Activated naive CD8-positive, alpha-beta T cell treated with anti-CD3 and anti-CD28 coated beads, Interleukin-2, amount 50 U/mL, for 24 hours (primary cell): ENCODE results near the gene SRGN.

Experiments
- ATAC-seq: fragments of 150-1000 bp; cut with Tn5 transposase; one replicate; pipeline ENCODE4 v1.10.0; 2021
- DNase-seq: peaks from one replicate; pipeline ENCODE4 v3.0.0; 2021
- H3K27ac Mint-ChIP-seq: one replicate; pipeline ENCODE4 v1.8.0; 2021; ENCODE audit warnings: mild to moderate bottlenecking, mixed read lengths
- H3K27me3 Mint-ChIP-seq: one replicate; pipeline ENCODE4 v1.8.0; 2021; ENCODE audit warnings: mixed read lengths
- H3K36me3 Mint-ChIP-seq: one replicate; pipeline ENCODE4 v1.8.0; 2021; ENCODE audit warnings: low read depth, mixed read lengths
- H3K4me1 Mint-ChIP-seq: one replicate; pipeline ENCODE4 v1.8.0; 2021; ENCODE audit warnings: mixed read lengths
- H3K4me3 Mint-ChIP-seq: one replicate; pipeline ENCODE4 v1.8.0; 2021; ENCODE audit warnings: mild to moderate bottlenecking, moderate library complexity, mixed read lengths
- H3K9me3 Mint-ChIP-seq: one replicate; pipeline ENCODE4 v1.8.0; 2021; ENCODE audit warnings: mixed read lengths

The SRGN gene

DNA sequence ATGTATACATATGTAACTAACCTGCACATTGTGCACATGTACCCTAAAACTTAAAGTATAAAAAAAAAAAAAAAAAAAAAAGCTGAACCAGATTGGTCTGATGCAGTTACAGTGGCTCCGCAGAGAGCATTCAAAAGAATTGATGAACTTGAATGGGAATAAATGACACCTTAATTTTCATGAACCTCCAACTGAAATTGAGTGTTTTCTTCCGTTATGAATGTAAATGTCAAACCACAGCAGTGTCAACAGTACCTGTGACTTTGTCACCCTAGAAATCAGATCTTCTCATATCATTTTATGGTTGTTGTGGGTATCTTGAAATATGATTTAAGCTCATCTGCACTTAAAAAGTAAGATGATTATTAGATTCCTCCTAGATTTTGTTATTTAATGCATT is 32.7 kb upstream of the SRGN start:
- H3K27me3 Mint-ChIP-seq, result no peaks in the 10 kb centered on the region
- peak overlapping the region; percentile 87 for H3K27ac Mint-ChIP-seq
- no peaks in the 10 kb centered on the region for H3K36me3 Mint-ChIP-seq
- no peak for DNase-seq
- H3K9me3 Mint-ChIP-seq, result no peaks in the 10 kb centered on the region
- H3K4me3 Mint-ChIP-seq, result peak overlapping the region; percentile 32
- H3K4me1 Mint-ChIP-seq, result peaks cover 66% of the 10 kb centered on the region
- ATAC-seq, result peak; percentile 67

DNA sequence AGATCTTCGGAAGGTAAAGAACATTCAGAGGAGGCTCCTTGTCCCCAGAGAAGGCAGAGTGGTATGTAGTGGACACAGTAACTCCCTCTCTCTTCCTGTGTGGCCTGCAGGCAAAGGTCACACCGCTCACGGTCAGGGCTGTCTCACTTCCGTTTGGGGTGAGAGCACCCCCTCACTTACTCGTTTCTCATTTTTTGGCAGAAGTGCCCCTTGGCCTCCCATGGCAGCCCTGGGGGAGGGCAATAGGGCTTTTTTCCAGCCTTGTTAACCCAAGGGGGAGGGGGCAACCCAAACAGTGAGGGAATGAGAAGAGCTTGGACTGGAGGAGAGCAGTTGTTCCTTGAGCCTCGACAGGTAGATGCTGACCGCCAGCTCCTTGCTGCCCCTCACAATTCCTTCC is 31.8 kb upstream of the SRGN start:
- Mint-ChIP-seq H3K27me3 (no peaks in the 10 kb centered on the region), H3K27ac (peak overlapping the region; percentile 87)

DNA sequence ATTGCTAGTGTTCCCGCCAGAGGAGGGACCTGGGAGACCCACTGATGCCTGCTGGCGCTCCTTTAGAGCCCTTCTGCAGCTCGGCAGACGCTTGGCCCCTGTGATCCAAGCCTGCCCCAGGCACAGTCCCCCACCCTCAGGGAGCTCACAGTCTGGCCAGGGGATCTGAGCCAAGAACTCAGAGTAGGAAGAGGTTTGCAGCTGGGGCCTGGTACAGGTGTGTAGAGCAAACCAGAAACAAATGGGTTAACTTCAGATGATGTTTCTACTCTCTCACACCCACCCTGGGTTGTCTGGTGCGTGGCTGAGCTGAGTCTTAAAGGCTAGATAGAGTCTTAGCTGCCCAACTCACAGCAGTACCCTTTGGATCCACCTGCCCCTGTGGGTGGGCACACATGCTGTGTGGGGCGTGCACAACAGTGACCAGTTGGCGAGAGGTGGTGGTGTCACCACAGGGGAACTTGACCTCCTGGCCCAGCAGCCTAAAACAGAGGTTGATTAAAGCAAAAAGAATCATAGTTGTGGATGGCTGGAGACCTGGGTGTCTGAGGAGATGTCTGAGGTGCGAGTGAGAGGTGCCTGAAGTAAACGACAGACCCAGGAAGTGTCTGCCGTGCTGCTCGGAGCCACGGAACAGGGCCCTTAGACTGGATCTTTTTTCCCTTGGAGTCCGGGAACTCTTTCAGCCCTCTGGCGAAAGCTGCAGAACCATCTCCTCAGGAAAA is 31.2 kb upstream of the SRGN start:
- peak overlapping the region; percentile 75 for H3K27ac Mint-ChIP-seq
- H3K4me3 Mint-ChIP-seq, result peak overlapping the region; percentile 32
- H3K36me3 Mint-ChIP-seq, result no peaks in the 10 kb centered on the region
- H3K9me3 Mint-ChIP-seq, result no peaks in the 10 kb centered on the region
- no peaks in the 10 kb centered on the region for H3K27me3 Mint-ChIP-seq
- ATAC-seq (no peak), DNase-seq (no peak)
- peaks cover 68% of the 10 kb centered on the region for H3K4me1 Mint-ChIP-seq

More for the DNA sequence above, 31.8 kb upstream of the SRGN start:
- H3K36me3 Mint-ChIP-seq, result no peaks in the 10 kb centered on the region
- peaks cover 68% of the 10 kb centered on the region for H3K4me1 Mint-ChIP-seq
- no peaks in the 10 kb centered on the region for H3K9me3 Mint-ChIP-seq
- no peak for DNase-seq
- peak overlapping the region; percentile 32 for H3K4me3 Mint-ChIP-seq
- ATAC-seq, result peak; percentile 21

DNA sequence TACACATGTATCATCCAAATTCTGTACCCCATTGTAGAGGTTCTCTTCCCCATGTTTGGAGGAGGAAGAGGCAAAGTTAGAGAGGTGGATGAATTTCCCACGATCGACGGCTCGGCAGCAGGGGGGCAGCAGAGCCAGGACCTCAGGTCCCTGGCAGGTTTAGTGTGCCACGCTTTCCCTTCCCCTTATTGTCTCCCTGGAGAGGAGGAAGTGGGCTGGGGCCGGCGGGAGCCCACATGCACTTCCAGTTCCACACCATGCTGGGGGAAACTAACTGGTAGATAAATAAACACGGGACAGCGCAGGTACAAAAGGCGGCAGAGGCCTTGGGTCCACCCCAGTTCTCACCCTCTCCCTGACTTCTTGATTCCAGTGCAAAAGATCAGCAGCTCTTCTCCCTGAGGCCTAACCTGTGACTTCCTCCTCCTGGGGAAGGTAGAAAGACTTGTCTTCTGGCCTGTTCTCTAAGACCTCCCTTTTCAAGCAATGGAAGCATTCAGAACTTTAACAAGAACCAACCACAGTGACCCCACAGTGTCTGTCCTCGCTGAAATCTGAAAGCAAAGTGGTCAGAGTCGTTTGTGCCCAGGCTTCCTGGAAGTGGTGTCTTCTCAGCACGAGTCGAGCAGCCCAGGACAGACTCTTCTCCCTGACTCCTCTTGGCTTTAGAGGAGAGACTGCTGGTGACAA is 30.5 kb upstream of the SRGN start:
- peaks cover 72% of the 10 kb centered on the region for H3K4me1 Mint-ChIP-seq
- peak overlapping the region; percentile 86 for H3K27ac Mint-ChIP-seq
- H3K27me3 Mint-ChIP-seq, result no peaks in the 10 kb centered on the region
- no peaks in the 10 kb centered on the region for H3K36me3 Mint-ChIP-seq
- DNase-seq (no peak), ATAC-seq (no peak)
- peak overlapping the region; percentile 50 for H3K4me3 Mint-ChIP-seq
- H3K9me3 Mint-ChIP-seq, result no peaks in the 10 kb centered on the region

DNA sequence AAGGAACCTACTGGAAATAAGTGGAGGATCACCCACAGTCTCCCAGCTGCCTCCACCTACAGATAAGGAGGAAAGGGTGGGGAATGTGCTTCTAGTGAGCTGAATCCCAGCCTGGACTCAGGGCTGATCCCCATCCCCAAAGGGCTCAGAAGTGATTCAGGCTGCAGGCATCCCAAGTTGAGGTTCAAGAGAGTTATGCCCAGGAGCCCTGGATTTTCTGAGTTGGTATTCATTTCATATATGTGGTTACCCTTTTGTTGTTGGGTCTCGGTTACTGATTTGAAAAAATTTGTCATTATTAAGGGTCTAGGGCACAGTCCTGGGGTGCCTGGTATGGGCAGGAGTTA is 30.0 kb upstream of the SRGN start:
- Mint-ChIP-seq H3K4me1 (peaks cover 70% of the 10 kb centered on the region), H3K9me3 (no peaks in the 10 kb centered on the region), H3K27ac (peak overlapping the region; percentile 86), H3K4me3 (no peak overlapping the region), H3K27me3 (no peaks in the 10 kb centered on the region), H3K36me3 (no peaks in the 10 kb centered on the region)
- no peak for DNase-seq
- no peak for ATAC-seq

DNA sequence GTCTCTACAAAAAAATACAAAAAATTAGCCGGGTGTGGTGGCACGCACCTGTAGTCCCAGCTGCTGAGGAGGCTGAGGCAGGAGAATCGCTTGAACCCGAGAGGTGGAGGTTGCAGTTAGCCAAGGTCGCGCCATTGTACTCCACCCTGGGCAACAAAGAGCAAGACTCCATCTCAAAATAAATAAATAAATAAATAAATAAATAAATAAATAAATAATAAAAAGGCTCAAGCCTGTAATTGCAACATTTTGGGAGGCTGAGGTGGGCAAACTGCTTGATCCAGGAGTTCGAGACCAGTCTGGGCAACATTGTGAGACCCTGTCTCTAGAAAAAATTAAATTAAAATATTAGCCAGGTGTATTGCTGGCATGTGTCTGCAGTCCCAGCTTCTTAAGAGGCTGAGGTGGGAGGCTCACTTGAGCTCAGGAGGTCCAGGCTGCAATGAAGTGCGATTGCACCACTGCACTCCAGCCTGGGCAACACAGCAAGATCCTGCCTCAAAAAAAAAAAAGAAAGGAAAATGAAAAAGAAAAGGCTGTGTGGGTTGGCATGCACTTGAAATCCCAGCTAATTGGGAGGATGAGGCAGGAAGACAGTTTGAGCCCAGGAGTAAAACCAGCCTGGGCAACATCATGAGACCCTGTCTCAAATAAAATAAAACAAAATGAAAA is 27.6 kb upstream of the SRGN start:
- DNase-seq (no peak), ATAC-seq (no peak)
- Mint-ChIP-seq H3K36me3 (no peaks in the 10 kb centered on the region), H3K27me3 (no peaks in the 10 kb centered on the region), H3K27ac (no peak overlapping the region), H3K4me1 (peaks cover 68% of the 10 kb centered on the region), H3K9me3 (no peaks in the 10 kb centered on the region), H3K4me3 (no peak overlapping the region)

DNA sequence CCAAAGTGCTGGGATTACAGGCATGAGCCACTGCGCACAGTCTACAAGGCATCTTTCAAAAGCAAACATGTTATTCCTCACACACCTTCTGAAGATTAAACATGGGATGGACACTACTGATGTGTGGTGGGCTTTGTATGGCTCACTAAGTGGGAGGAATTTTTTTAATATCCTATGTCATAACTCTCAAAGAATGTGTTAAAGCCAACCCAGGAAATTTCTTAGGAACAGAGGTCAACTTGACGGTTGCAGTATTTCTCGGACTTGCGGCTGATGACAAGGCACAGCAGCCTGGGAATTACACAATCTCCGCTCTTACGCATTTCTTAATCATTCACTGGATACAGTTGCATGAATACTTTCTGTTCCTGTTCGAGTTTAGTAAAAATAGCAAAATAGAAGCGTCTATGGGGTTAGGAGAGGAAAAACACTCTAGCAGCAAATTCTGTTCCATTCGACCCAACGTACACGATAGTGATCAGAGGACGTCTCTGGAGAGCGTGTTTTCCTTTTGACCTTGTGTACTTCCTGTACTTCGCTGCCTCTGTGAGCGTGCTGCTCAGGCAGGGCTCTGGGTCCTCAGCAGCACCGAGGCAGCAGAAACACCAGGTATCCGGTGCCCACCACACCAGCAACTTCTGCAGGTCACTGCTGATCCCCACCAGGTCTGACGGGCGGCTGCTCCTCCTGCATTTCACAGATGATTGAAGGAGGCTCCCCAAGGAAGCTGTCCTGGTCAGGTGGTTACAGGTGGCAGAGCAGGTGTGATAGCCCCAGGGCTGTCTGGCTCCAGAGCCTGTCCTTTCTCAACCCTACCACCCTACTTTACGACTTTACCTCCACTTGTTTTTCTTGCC is 26.4 kb upstream of the SRGN start:
- Mint-ChIP-seq H3K4me3 (peak overlapping the region; percentile 49), H3K36me3 (no peaks in the 10 kb centered on the region), H3K27me3 (no peaks in the 10 kb centered on the region), H3K9me3 (no peaks in the 10 kb centered on the region), H3K4me1 (peaks cover 68% of the 10 kb centered on the region), H3K27ac (peak overlapping the region; percentile 41)
- no peak for ATAC-seq
- DNase-seq, result no peak

DNA sequence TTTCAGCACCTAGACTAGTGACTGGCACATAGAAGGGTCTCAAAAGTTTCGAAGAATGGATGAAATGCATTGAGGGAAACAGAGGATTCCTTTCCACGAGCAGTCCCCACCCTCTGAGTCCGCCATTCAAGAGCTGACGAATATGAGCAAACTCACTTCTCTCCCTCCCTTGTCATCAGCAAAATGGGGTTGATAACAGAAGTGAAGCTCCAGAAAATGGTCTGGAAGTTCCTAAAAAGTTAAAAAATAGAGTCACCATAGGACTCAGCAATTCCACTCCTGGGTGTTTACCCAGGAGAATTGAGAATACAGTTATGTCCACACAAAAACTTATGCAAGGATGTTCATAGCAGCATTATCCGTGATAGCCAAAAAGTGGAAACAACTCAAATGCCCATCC is 25.0 kb upstream of the SRGN start:
- DNase-seq (no peak), ATAC-seq (no peak)
- H3K4me1 Mint-ChIP-seq, result peaks cover 67% of the 10 kb centered on the region
- no peak overlapping the region for H3K4me3 Mint-ChIP-seq
- no peaks in the 10 kb centered on the region for H3K9me3 Mint-ChIP-seq
- no peak overlapping the region for H3K27ac Mint-ChIP-seq
- H3K27me3 Mint-ChIP-seq, result no peaks in the 10 kb centered on the region
- no peaks in the 10 kb centered on the region for H3K36me3 Mint-ChIP-seq

DNA sequence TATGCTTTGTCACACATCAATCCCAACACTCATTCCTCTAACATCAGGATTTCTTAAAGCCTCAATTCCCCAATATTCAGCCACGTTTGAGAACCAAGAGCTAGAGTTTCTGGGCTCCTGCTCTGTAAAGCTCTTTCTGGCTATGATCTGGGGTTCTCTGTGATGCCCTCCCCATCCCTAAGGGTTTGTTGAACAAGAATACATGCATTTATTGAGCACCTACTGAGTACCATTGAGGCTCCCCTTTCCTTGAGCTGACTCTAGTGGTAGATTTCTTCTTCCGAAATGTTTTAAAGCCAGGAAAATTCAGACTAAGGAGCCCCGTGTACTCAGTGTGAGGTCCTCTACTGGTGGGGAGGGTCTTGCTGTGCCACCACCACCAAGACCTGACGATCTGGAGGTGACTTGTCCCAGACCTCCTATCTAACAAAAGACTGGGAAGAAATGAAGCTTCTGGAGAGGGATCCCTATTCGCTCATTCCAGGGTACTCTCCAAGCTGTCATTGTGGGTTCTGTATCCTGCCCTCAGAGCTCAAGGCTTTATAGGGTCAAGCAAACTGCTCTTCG is 23.1 kb upstream of the SRGN start:
- H3K9me3 Mint-ChIP-seq, result no peaks in the 10 kb centered on the region
- H3K36me3 Mint-ChIP-seq, result no peaks in the 10 kb centered on the region
- no peak overlapping the region for H3K4me3 Mint-ChIP-seq
- peaks cover 62% of the 10 kb centered on the region for H3K4me1 Mint-ChIP-seq
- H3K27ac Mint-ChIP-seq, result peak overlapping the region; percentile 94
- ATAC-seq, result no peak
- DNase-seq, result no peak
- no peaks in the 10 kb centered on the region for H3K27me3 Mint-ChIP-seq

DNA sequence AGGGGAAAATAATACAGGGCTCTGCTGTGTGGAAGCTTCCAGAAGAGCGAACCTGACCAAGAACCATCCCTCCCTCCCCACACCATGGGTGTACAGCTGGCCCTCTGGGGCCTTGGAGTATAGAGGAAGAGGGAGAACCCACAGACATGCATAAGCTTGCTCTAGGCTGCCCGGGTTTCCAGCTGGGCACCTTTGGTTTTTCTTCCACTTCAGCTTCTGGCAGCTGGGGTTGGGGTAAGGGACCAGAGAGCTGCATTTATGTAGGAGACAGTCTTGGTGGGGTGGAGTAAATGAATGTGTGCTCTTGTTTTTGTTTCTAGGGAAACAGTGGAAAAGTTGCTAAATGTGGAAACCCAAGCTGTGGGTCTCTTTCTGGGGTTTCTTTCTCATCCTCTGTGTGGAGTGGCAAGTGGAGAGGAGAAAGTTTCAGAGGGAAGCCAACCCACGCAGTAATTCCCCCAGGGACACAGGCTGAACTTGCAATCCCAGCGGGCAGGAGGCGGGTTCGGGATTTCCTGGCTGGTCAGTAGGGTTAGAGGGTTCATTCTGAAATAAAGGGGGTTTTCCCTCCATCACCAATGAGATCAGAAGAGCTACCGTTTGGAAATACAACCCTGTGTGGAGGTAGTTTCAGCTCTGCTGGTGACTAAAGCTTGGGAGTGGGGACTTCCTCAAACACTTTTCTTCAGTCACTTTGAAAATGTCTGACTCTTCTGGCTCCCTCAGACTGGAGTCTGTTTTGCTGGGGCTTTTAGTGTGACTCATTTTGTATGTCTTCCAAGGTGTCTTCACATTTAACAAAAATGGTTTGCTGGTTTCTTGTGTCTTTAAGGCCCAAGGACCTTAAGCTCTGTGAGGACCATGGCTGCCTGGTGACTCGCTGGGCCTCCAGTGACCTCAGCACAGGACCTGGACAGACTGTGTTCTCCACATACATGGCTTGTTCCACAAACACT is 22.2 kb upstream of the SRGN start:
- H3K27me3 Mint-ChIP-seq, result no peaks in the 10 kb centered on the region
- DNase-seq (peak; percentile 71), ATAC-seq (peak; percentile 90)
- no peaks in the 10 kb centered on the region for H3K9me3 Mint-ChIP-seq
- H3K27ac Mint-ChIP-seq, result peak overlapping the region; percentile 94
- no peaks in the 10 kb centered on the region for H3K36me3 Mint-ChIP-seq
- H3K4me1 Mint-ChIP-seq, result peaks cover 62% of the 10 kb centered on the region
- peak overlapping the region; percentile 66 for H3K4me3 Mint-ChIP-seq

DNA sequence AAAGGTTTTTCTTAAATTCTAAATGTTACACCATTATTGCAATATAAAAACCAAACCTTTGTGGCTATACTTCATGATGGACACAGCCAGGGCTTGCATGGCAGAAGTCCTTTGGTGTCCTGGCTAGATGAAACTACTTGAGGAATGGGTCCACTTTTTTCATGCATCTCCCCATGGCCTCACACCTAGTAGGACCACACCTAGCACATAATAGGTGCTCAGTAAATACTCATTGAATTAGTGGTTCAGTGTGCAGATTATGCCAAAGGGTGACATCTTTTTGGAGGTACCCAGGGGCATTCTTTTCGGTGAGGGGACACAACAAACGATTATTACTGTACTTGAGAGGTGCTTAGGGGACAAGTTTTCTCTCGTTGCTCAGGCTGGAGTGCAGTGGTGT is 20.7 kb upstream of the SRGN start:
- no peak for DNase-seq
- Mint-ChIP-seq H3K27me3 (no peaks in the 10 kb centered on the region), H3K36me3 (no peaks in the 10 kb centered on the region), H3K9me3 (no peaks in the 10 kb centered on the region), H3K27ac (no peak overlapping the region), H3K4me1 (peaks cover 47% of the 10 kb centered on the region), H3K4me3 (no peak overlapping the region)
- no peak for ATAC-seq

DNA sequence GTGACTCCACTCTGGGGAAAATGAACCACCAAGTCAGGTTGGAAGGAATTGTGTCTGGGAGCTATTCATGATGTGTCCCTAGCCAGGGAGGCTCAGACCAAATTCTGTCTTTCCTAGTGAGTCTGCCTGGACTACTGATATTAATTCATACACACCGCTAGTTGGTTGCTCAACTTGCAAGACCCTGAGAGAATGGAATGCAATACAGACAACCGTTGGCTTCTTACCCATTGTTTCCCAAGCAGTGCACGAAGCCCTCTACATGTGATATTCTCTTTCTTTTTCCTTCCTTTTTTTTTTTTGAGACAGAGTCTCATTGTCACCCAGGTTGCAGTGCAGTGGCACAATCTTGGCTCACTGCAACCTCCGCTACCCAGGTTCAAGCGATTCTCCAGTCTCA is 19.4 kb upstream of the SRGN start:
- Mint-ChIP-seq H3K27me3 (no peaks in the 10 kb centered on the region), H3K9me3 (no peaks in the 10 kb centered on the region), H3K36me3 (no peaks in the 10 kb centered on the region), H3K4me3 (no peak overlapping the region), H3K4me1 (peaks cover 45% of the 10 kb centered on the region), H3K27ac (no peak overlapping the region)
- ATAC-seq, result no peak
- DNase-seq, result no peak
